HG03442 (cell line): ENCODE data around the gene PANK2.
"Not testable (repeated sequence)": the region's sequence is repeated elsewhere in the genome, so short reads cannot be mapped to it uniquely, and the experiment has no call there.

Source experiments
- ATAC-seq: cut with Tn5 transposase; IDR thresholded peaks from one replicate; pipeline ENCODE4 v1.9.1; 2021; ENCODE audit warnings: mild to moderate bottlenecking, moderate library complexity; ENCODE audit not compliant: unreplicated experiment

Gene PANK2

DNA sequence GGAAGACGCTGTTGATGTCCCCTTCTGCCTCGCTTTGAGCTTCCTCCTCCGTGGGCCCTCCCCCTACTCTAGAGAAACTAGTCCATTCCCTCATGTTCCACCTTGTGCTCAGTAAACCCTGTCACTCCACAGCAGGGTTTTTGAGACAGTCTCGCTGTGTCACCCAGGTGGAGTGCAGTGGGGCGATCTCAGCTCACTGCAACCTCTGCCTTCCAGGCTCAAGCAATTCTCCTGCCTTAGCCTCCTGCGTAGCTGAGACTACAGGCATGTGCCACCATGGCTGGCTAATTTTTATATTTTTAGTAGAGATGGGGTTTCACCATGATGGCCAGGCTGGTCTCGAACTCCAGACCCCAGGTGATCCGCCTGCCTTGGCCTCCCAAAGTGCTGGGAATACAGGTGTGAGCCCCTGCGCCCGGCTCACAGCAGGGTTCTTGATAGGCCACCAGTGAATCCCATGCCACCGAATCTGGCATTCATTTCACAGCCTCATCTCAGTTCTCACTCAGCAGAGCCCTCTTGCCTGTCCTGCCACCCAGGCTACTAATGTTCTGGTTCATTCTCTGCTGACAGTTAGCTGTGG, 36.0 kb downstream of the PANK2 start:
- no peak for ATAC-seq

- ATAC-seq = no peak
Observed at GRCh38 chr20:3925899-3926638, 36.9 kb downstream of the PANK2 start.

GRCh38 chr20:3927486-3928291, 38.5 kb downstream of the PANK2 start:
- ATAC-seq = no peak

DNA sequence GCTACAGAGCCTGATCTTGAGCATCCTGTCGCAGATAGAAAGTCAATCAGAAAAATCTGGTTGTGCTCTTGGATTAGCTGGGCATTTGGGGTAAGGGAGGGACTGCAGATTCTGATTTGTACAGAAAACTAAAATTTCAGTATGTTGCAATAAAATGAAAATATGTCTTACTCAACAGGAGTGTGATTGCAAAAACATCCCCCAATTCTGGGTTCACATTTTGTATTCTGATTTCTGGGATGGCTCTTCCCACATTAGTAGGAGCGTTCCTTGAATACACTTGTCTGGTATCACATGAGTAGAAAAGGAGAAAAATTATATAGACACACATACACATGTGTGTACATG, 40.5 kb downstream of the PANK2 start:
- no peak for ATAC-seq

GRCh38 chr20:3930265-3931206, 41.3 kb downstream of the PANK2 start:
- ATAC-seq = no peak

GRCh38 chr20:3931664-3932063, 42.5 kb downstream of the PANK2 start:
- ATAC-seq = no peak

DNA sequence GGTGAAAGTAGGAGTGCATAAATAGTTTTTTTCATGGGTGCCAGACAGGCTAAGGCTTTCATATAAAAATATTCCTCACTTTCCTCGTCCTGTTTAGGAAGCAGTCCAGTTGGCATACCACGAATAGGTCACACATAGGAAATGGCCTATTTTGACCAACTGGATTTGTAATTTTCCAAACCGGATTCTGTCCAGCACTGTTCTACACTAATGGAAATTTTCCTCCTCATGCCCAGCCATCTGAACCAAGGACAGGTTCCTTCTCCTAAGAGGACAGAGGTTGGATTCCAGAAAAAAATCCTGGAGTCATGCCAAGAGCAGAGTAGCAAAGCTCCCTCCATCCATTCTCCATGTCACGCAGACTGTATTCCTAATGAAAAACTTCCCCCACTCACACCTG, 43.1 kb downstream of the PANK2 start:
- no peak for ATAC-seq

- no peak for ATAC-seq
Observed at GRCh38 chr20:3932681-3933080, 43.5 kb downstream of the PANK2 start.

DNA sequence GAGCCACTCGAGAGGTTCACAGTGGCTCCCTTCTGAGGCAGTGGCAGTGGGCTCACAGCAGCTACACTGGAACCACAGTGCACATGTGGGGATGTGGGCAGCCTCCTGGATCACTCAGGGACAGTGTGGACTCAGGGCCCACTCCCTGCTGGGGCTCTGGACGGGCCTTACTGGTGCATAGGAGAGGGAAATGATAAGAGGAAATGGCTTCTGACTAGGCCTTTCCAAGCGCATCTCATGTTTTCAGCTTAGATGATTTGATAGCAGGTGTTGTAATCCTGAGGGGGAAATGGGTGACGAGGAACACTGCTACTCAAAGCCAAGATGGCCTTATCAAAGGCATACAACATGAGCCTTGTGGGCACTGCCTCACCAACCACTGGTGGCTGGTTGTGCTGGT, 44.0 kb downstream of the PANK2 start:
- ATAC-seq = no peak

DNA sequence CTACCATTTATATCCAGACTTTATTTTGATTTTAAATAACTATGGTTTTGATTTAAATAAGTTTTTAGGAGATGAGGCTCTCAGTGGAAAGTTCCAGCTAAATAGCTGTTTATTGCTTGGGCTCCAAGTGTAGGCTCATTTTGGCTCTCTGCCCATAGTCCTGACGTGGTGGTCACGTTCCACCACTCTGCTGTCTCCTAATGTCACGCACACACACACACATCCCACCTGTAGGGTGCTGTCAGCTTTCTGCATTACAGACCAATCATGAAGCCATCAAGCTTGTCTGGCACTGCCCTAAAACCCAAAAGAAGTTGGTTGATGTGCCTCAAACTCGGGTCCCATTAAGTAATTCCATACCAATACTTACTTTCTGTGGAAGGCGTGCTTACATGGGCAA, 45.4 kb downstream of the PANK2 start:
- ATAC-seq = no peak

DNA sequence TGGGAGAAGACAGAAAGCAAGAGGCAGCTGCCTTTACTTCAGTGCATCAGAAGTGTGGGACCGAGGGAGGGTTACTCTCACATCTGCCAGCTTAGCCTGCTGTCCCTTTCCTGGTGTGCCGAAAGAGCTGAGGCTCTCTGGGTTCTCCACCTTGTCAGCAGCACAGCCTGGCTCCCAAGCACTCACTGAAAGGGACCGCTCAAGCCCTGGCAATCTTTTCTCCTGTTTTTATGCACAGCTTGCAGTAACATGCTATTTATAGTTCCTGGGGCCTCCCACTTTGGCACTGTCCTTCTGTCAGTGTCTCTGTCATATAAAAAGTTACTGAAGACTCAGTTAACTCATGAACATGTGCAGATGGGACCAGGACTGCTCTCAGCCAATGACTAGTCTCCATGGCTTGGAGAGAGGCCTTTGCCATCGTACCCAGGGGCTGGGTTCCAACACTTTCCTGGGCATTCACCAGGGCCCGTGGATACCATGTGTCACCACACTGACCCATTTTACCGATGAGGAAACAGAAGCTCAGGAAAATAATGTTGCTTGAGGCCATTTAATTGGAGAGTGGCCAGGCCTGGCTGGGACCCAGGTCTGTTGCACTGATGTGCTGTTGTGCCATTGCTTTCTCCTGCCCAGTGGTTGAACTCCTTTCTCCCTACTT, 46.2 kb downstream of the PANK2 start:
- no peak for ATAC-seq

DNA sequence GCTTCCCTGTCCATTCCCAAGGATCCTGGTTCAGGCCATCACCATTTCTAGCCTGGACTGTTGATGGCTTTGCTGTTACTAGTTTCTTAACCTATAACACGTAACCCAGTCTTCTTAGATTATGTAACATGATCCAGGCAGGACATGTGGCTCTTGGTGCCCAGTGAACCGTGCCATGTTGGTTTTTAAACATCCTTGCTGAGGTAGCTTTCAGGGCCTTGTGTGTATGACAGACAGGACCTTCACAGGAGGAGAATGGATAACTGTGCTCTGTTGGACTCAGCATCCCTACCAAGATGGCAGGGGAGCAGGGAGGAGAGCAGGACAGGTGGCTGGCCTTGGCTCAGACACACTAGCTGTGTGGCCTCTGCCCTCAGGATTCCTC, 46.8 kb downstream of the PANK2 start:
- no peak for ATAC-seq

GRCh38 chr20:3937618-3938017, 48.4 kb downstream of the PANK2 start:
- no peak for ATAC-seq

GRCh38 chr20:3940905-3941304, 51.7 kb downstream of the PANK2 start:
- ATAC-seq = no peak

GRCh38 chr20:3946666-3947065, 57.5 kb downstream of the PANK2 start:
- ATAC-seq = not testable (repeated sequence)

- no peak for ATAC-seq
Observed at GRCh38 chr20:3964719-3965118, 75.5 kb downstream of the PANK2 start.

DNA sequence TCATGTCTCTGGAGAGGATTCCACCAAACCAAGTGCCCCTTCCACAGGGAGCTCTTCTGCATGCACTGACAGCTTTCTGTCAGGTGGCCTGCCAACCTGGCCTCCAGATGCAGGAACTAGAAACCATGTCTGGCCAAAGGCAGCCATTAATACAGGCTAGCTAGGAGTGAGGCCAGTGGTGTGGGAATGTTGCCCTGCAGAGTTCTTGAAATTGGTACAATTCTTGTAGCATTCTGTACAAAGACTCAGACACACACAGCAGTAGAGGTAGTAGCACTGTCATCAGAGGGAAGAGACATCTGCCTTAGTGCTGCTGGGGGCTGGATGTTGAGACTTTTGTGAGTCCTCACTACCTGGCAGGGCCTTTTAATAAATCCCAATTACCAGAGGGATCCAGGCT, 77.4 kb downstream of the PANK2 start:
- no peak for ATAC-seq

GRCh38 chr20:3970016-3970415, 80.8 kb downstream of the PANK2 start:
- ATAC-seq = no peak

- ATAC-seq = no peak
Observed at GRCh38 chr20:3971145-3971544, 82.0 kb downstream of the PANK2 start.

- ATAC-seq = no peak
Observed at GRCh38 chr20:3972161-3972560, 83.0 kb downstream of the PANK2 start.

- not testable (repeated sequence) for ATAC-seq
Observed at GRCh38 chr20:3972631-3973030, 83.4 kb downstream of the PANK2 start.
